ENCODE data around the gene AP2A2. TPM values are rescaled to one million over a fixed set of nuclear protein-coding genes. Genes with fewer than 3 reads are reported as not detected.
"Not testable (repeated sequence)": the region's sequence is repeated elsewhere in the genome, so short reads cannot be mapped to it uniquely, and the experiment has no call there.

AP2A2 gene
- total RNA-seq, 2 donors from 2014 or later: 69.1 to 76.2 TPM

- peaks cover 29% of the 10 kb centered on the region for H3K4me1 Mint-ChIP-seq
These were observed 19.2 kb downstream of the AP2A2 start for GRCh38 chr11:944711-945470.

DNA sequence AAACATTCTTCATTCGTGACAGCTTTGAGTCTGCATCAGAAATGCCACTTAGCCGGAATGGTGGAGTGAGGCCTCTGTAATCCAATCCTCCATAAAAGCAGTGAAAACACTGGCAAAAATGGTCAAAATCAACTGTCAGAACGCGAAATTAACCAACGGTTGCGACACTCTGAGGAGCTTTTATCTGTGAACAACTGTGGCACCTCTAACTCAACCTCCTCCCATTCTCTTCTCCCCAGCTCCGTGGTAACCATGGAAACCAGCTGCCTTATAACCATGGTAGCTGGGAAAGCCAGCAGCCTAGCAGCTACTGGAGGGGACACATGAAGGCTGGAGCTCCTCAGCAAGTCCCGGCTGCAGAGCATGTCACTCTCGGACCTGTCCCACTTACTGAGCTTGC lies 20.3 kb downstream of the AP2A2 start:
- no peak overlapping the region for H3K27ac Mint-ChIP-seq
- H3K36me3 Mint-ChIP-seq (ENCODE audit: low read depth): peaks cover 78% of the 10 kb centered on the region
- H3K9me3 Mint-ChIP-seq: peaks cover 4% of the 10 kb centered on the region
- H3K27me3 Mint-ChIP-seq: no peaks in the 10 kb centered on the region
- no peak overlapping the region for H3K4me3 Mint-ChIP-seq
- peaks cover 20% of the 10 kb centered on the region for H3K4me1 Mint-ChIP-seq
- no peak for ATAC-seq (replicated peaks)

More at GRCh38 chr11:944711-945470, 19.2 kb downstream of the AP2A2 start:
- no peak overlapping the region for H3K4me3 Mint-ChIP-seq
- ATAC-seq (replicated peaks): no peak
- peaks cover 83% of the 10 kb centered on the region for H3K36me3 Mint-ChIP-seq (ENCODE audit: low read depth)
- no peaks in the 10 kb centered on the region for H3K27me3 Mint-ChIP-seq
- peaks cover 4% of the 10 kb centered on the region for H3K9me3 Mint-ChIP-seq
- peak overlapping the region; percentile 50 for H3K27ac Mint-ChIP-seq

- no peak for ATAC-seq (replicated peaks)
- Mint-ChIP-seq H3K9me3 (peaks cover 4% of the 10 kb centered on the region), H3K27me3 (no peaks in the 10 kb centered on the region), H3K36me3 (ENCODE audit: low read depth) (peaks cover 71% of the 10 kb centered on the region), H3K27ac (no peak overlapping the region), H3K4me3 (no peak overlapping the region), H3K4me1 (peaks cover 16% of the 10 kb centered on the region)
These were observed 22.1 kb downstream of the AP2A2 start for GRCh38 chr11:947744-948143.

- no peak overlapping the region for H3K4me3 Mint-ChIP-seq
- ATAC-seq (replicated peaks): no peak
- peaks cover 4% of the 10 kb centered on the region for H3K9me3 Mint-ChIP-seq
- peaks cover 46% of the 10 kb centered on the region for H3K36me3 Mint-ChIP-seq (ENCODE audit: low read depth)
- H3K27me3 Mint-ChIP-seq: no peaks in the 10 kb centered on the region
- no peak overlapping the region for H3K27ac Mint-ChIP-seq
- peaks cover 13% of the 10 kb centered on the region for H3K4me1 Mint-ChIP-seq
These were observed 25.8 kb downstream of the AP2A2 start for GRCh38 chr11:951507-951906.

DNA sequence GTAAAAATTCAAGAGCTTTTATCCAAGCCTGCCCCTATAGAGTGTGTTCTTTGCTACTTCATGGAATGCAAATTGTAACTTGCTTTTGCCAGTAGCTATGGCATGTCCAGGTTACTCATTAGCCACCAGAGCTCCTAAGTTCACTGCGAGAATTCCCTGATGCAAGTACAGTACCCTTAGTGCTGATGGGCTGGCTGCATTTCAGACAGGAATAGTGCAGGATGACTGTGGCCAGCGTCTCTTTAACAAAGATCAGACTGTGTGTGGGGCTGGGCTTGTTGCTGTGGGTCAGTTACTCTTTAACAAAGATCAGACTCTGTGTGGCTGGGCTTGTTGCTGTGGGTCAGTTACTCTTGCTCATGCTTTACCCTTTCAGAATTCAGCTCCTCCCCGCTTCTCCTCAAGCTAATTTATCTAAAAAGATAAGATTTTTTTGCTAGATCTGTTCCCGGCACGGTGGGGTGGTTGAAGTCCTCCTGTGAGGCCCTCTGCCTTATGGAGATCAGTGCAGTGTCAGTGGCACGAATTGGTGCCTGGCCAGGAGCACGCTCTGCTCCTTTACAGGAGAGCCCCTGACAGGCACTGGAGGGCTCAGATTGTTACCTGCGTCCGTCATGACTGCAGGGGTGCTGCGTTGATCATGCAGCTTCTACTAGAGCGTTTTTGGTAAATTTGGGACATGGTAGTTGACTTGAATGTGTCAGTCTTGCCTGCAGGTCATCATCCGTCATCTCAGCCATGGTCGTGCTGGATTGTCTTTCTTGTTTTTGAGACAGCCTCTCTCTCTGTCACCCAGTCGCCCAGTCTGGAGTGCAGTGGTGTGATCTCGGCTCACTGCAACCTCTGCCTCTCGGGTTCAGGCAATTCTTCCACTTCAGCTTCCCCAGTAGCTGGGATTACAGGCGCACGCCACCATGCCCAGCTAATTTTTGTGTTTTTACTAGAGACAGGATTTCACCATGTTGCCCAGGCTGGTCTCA lies 27.0 kb downstream of the AP2A2 start:
- no peak overlapping the region for H3K4me3 Mint-ChIP-seq
- no peaks in the 10 kb centered on the region for H3K27me3 Mint-ChIP-seq
- no peak for ATAC-seq (replicated peaks)
- peaks cover 4% of the 10 kb centered on the region for H3K9me3 Mint-ChIP-seq
- no peak overlapping the region for H3K27ac Mint-ChIP-seq
- H3K36me3 Mint-ChIP-seq (ENCODE audit: low read depth): peaks cover 35% of the 10 kb centered on the region
- H3K4me1 Mint-ChIP-seq: peaks cover 13% of the 10 kb centered on the region

- no peak for ATAC-seq (replicated peaks)
- Mint-ChIP-seq H3K9me3 (no peaks in the 10 kb centered on the region), H3K27me3 (no peaks in the 10 kb centered on the region), H3K27ac (no peak overlapping the region), H3K4me3 (no peak overlapping the region), H3K4me1 (peaks cover 18% of the 10 kb centered on the region), H3K36me3 (ENCODE audit: low read depth) (peaks cover 37% of the 10 kb centered on the region)
These were observed 27.8 kb downstream of the AP2A2 start for GRCh38 chr11:953512-953911.

DNA sequence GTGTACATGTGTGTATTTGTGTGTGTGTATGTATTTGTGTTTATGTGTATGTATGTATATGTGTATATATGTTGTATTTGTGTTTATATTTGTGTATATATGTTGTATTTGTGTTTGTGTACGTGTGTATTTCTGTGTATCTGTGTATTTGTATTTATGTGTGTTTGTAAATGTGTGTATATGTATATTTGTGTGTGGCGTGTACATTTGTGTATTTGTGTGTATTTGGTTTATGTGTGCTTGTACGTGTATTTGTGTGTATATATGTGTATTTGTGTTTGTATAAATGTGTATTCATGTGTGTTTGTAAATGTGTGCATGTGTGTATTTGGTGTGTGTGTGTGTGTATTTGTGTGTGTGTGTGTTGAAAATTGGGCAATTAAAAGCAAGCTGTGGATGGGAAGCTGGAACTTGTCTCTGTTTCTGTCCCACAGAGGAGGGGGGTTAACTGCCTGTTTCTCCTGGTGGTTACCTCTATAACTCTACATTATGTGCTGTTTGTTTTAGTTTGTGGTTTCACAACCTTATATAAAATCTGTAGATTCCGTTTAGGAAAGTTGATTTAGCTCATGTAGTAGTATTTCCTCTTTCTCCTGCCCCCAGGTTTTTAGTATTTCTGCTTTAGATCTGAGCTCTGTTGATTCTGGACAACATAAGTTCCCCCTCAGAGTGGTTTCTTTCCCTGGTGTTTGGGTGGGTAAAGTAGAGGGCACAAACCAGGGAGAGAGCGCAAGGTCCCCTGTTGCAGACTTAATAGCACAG lies 28.9 kb downstream of the AP2A2 start:
- no peaks in the 10 kb centered on the region for H3K27me3 Mint-ChIP-seq
- peaks cover 37% of the 10 kb centered on the region for H3K36me3 Mint-ChIP-seq (ENCODE audit: low read depth)
- peak overlapping the region; percentile 48 for H3K27ac Mint-ChIP-seq
- ATAC-seq (replicated peaks): no peak
- H3K4me1 Mint-ChIP-seq: peaks cover 18% of the 10 kb centered on the region
- no peaks in the 10 kb centered on the region for H3K9me3 Mint-ChIP-seq
- no peak overlapping the region for H3K4me3 Mint-ChIP-seq

GRCh38 chr11:955154-956063 lies 29.7 kb downstream of the AP2A2 start:
- no peaks in the 10 kb centered on the region for H3K27me3 Mint-ChIP-seq
- peaks cover 18% of the 10 kb centered on the region for H3K4me1 Mint-ChIP-seq
- peaks cover 40% of the 10 kb centered on the region for H3K36me3 Mint-ChIP-seq (ENCODE audit: low read depth)
- H3K9me3 Mint-ChIP-seq: no peaks in the 10 kb centered on the region
- H3K4me3 Mint-ChIP-seq: no peak overlapping the region
- H3K27ac Mint-ChIP-seq: peak overlapping the region; percentile 53
- ATAC-seq (replicated peaks): no peak

DNA sequence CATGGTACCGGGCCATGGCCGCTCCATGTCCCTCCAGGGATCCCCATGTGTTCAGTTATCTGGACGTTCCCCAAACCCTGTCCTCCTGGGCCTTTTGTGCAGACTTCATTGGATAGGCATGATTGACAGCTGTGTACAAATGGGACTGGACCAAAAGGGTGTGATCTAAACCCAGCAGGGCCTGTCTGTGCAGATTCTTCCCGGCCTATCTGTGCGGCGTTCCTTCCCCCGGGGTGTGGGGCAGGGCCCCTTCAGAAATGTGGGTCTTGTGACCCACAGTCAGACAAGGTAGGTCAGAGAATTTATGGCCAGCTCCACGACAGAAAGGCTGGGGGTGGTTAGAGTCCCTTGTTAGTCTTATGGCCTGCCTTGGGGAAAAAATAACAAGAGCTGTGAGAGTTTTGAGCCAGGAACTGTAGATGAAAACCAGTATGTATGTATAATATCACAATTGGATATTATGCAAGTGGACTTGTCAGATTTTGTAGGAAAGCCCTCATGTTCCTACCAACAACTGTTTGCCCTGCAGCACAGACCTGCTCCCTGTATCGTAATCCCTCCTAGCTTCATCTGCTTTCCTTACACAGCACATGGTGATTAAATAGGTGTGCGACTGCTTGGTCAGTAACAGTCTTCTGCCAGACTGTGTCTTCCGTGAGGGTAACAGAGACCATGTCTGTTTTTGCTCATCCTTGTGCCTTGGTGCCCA lies 31.7 kb downstream of the AP2A2 start:
- no peaks in the 10 kb centered on the region for H3K9me3 Mint-ChIP-seq
- no peak overlapping the region for H3K27ac Mint-ChIP-seq

GRCh38 chr11:958101-958500 lies 32.4 kb downstream of the AP2A2 start:
- no peak for ATAC-seq (replicated peaks)
- no peaks in the 10 kb centered on the region for H3K9me3 Mint-ChIP-seq
- H3K27me3 Mint-ChIP-seq: no peaks in the 10 kb centered on the region
- H3K4me3 Mint-ChIP-seq: no peak overlapping the region
- H3K4me1 Mint-ChIP-seq: peaks cover 18% of the 10 kb centered on the region
- peaks cover 59% of the 10 kb centered on the region for H3K36me3 Mint-ChIP-seq (ENCODE audit: low read depth)
- no peak overlapping the region for H3K27ac Mint-ChIP-seq

More for the DNA sequence above, 31.7 kb downstream of the AP2A2 start:
- ATAC-seq (replicated peaks): no peak
- peaks cover 53% of the 10 kb centered on the region for H3K36me3 Mint-ChIP-seq (ENCODE audit: low read depth)
- peaks cover 18% of the 10 kb centered on the region for H3K4me1 Mint-ChIP-seq
- H3K27me3 Mint-ChIP-seq: no peaks in the 10 kb centered on the region
- no peak overlapping the region for H3K4me3 Mint-ChIP-seq

DNA sequence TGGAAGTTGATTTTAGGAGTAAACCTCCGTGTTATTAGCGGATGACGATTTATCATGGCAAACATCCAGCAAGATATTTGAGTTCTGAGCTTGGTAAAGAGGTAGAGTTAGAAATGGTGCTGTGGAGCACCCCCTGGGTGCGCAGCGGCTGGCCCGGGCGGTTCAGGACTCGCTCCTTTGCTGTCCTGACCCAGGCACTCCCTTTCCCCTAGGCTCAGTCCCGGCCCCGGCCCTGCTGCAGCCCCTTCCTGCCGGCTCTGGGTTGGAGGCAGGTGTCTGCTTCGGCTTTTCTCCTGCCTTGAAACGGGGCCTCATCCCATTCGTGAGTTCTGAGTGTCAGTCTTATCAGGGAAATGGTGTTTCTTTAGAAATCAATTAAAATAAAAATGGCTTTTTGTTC lies 33.4 kb downstream of the AP2A2 start:
- Mint-ChIP-seq H3K4me3 (no peak overlapping the region), H3K4me1 (peaks cover 17% of the 10 kb centered on the region), H3K36me3 (ENCODE audit: low read depth) (peaks cover 58% of the 10 kb centered on the region), H3K27me3 (no peaks in the 10 kb centered on the region), H3K27ac (no peak overlapping the region), H3K9me3 (no peaks in the 10 kb centered on the region)
- no peak for ATAC-seq (replicated peaks)

DNA sequence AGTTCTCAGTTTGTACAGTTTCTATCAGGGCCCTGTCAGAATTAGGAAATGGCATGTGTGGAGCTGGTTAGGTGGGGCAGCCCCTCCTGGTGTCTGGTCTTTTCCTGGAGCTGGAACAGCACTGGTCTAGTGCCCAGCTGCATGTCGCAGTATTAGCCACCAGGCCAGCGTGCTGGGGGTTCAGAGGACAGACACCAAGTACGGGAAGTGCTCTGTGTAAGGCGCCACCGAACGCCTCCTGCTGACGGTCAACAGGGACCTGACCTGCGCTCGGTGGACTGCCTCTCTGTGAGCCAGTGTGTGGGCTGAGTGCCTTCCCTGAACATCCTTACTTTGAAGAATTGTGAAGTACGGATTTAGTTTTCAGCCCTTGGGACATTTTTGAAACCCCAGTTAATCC lies 33.9 kb downstream of the AP2A2 start:
- H3K27me3 Mint-ChIP-seq: no peaks in the 10 kb centered on the region
- no peaks in the 10 kb centered on the region for H3K9me3 Mint-ChIP-seq
- ATAC-seq (replicated peaks): no peak
- no peak overlapping the region for H3K4me3 Mint-ChIP-seq
- no peak overlapping the region for H3K27ac Mint-ChIP-seq
- peaks cover 59% of the 10 kb centered on the region for H3K36me3 Mint-ChIP-seq (ENCODE audit: low read depth)
- peaks cover 11% of the 10 kb centered on the region for H3K4me1 Mint-ChIP-seq

DNA sequence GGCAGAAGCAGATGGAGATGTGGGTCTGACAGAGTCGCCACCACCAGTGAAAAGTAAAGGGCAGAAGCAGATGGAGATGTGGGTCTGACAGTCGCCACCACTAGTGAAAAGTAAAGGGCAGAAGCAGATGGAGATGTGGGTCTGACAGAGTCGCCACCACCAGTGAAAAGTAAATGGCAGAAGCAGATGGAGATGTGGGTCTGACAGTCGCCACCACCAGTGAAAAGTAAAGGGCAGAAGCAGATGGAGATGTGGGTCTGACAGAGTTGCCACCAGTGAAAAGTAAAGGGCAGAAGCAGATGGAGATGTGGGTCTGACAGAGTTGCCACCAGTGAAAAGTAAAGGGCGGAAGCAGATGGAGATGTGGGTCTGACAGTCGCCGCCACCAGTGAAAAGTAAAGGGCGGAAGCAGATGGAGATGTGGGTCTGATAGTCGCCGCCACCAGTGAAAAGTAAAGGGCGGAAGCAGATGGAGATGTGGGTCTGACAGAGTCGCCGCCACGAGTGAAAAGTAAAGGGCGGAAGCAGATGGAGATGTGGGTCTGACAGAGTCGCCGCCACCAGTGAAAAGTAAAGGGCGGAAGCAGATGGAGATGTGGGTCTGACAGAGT lies 35.7 kb downstream of the AP2A2 start:
- H3K9me3 Mint-ChIP-seq; H3K27me3 Mint-ChIP-seq; H3K4me3 Mint-ChIP-seq; H3K27ac Mint-ChIP-seq; ATAC-seq (replicated peaks): not testable (repeated sequence)
- Mint-ChIP-seq H3K4me1 (peaks cover 10% of the 10 kb centered on the region), H3K36me3 (ENCODE audit: low read depth) (peaks cover 67% of the 10 kb centered on the region)

Data from activated T-helper 17 cell treated with anti-CD3 and anti-CD28 coated beads, Interleukin-2, amount 50 U/mL, for 72 hours (primary cell).